Lung (tissue), 12 donors: ENCODE measurements around the gene MRPL27. TPM values are rescaled to one million over a fixed set of nuclear protein-coding genes. Genes with fewer than 3 reads are reported as not detected.

Source experiments
- ATAC-seq: fragments of 200-7000 bp; cut with Tn5 transposase; one replicate; pipeline ENCODE4 v1.9.1; 2020; ENCODE audit warnings: moderate number of reproducible peaks; ENCODE audit not compliant: insufficient read depth, low FRiP score
- DNase-seq, 3 donors: peaks; one replicate each; pipeline ENCODE4 v3.0.0-alpha.2; 2013 to 2017
- H3K27ac ChIP-seq, 2 donors: one replicate each; pipeline ENCODE4 v1.5.1; 2013; ENCODE audit warnings: mild to moderate bottlenecking in 2 of 2, moderate library complexity in 2 of 2, control low read depth in 1 of 2, inconsistent platforms in 1 of 2, low read depth in 1 of 2, low read length in 1 of 2
- H3K27me3 ChIP-seq, 3 donors: one replicate each; pipeline ENCODE4 v1.5.1; 2013; ENCODE audit warnings: low read length in 2 of 3; ENCODE audit not compliant: control insufficient read depth in 3 of 3, insufficient read depth in 3 of 3
- H3K36me3 ChIP-seq, 4 donors: one replicate each; pipeline ENCODE4 v1.5.1; 2013; ENCODE audit warnings: low read length in 4 of 4, mild to moderate bottlenecking in 1 of 4, moderate library complexity in 1 of 4; ENCODE audit not compliant: control insufficient read depth in 4 of 4, insufficient read depth in 4 of 4
- H3K4me1 ChIP-seq, 5 donors: one replicate each; pipeline ENCODE4 v1.5.1; 2013; ENCODE audit warnings: low read length in 5 of 5, mild to moderate bottlenecking in 2 of 5, moderate library complexity in 1 of 5; ENCODE audit not compliant: control insufficient read depth in 5 of 5, insufficient read depth in 5 of 5
- H3K4me3 ChIP-seq: one replicate; pipeline ENCODE4 v1.5.1; 2013; ENCODE audit warnings: mild to moderate bottlenecking, control low read depth, moderate library complexity
- H3K9ac ChIP-seq, 2 donors: one replicate each; pipeline ENCODE4 v1.5.1; 2013; ENCODE audit warnings: low read length in 2 of 2, control low read depth in 1 of 2; ENCODE audit not compliant: insufficient read depth in 1 of 2
- H3K9me3 ChIP-seq, 4 donors: one replicate each; pipeline ENCODE4 v1.5.1; 2013; ENCODE audit warnings: low read length in 3 of 4, mild to moderate bottlenecking in 1 of 4, moderate library complexity in 1 of 4; ENCODE audit not compliant: control insufficient read depth in 4 of 4, insufficient read depth in 3 of 4
- WGBS, 2 donors: extraction: QIAGEN DNeasy Blood & Tissue Kit; methylation state at CpG; one replicate each; pipeline ENCODE4 v1.1.7; 2013; 5-methylcytosine and 5-hydroxymethylcytosine counted together
- polyA plus RNA-seq, 2 donors: library from polyadenylated mRNA; stranded (reverse); fragments of 200-250 nt; gene quantifications; one replicate each; pipeline ENCODE4 v1.2.1, GENCODE V29; 2013
- total RNA-seq, 2 donors: library from RNA; depleted of rRNA in 1 of 2; stranded (reverse); fragments of >200 nt in 1 of 2; gene quantifications; one replicate each; pipeline ENCODE4 v1.2.1, GENCODE V29; 2014 to 2021
- TF ChIP-seq, protein P1 (sequence below): IDR thresholded peaks from 2 replicates; pipeline ENCODE4 v1.5.1; 2012; ENCODE audit warnings: mild to moderate bottlenecking; ENCODE audit errors: control extremely low read depth, extremely low read depth
- donor health status: control.
- donor health status: control.
- donor health status: Bipolar disorder and iron deficiency.
- donor health status: healthy.
- donor health status: DM: yes; HTN: yes; CAD: no.

MRPL27 gene
- total and polyA plus RNA-seq, 4 donors, result 33.5 to 176 (median 78.4) TPM

DNA sequence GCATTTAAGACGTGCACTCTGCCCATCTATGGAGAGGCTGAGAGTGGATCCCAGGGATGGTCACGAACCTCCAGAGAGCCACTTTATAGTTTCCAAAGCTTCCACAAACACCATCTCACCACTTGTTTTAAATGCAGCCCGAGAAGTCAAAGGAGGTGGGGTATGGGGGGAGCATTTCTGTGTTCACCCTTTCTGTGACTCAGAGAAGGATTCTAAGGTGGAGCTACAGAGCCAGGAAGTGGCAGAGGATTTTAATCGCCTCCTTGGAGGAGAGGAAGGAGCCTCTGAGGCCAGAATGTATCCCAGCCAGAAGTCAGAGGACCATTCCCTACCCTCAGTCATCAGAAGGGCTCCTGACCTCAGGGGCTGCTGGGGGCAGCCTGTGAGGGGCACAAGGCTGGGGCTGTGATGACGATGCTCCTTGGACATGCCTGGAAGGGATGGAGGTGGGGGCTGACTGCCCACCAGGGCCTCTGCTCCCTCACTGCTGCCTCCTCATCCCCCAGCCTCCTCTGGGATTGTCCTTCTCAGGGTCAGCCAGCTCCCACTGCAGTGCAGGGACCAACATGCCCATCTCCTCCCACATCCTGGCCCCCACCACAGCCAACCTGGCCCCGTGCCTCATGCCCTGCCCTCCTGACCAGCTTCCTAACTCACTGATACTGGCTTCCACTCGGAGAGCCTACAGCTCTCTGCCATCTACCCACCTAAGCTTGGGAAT is 24.3 kb downstream of the MRPL27 start:
- TF ChIP-seq, protein P1, sequence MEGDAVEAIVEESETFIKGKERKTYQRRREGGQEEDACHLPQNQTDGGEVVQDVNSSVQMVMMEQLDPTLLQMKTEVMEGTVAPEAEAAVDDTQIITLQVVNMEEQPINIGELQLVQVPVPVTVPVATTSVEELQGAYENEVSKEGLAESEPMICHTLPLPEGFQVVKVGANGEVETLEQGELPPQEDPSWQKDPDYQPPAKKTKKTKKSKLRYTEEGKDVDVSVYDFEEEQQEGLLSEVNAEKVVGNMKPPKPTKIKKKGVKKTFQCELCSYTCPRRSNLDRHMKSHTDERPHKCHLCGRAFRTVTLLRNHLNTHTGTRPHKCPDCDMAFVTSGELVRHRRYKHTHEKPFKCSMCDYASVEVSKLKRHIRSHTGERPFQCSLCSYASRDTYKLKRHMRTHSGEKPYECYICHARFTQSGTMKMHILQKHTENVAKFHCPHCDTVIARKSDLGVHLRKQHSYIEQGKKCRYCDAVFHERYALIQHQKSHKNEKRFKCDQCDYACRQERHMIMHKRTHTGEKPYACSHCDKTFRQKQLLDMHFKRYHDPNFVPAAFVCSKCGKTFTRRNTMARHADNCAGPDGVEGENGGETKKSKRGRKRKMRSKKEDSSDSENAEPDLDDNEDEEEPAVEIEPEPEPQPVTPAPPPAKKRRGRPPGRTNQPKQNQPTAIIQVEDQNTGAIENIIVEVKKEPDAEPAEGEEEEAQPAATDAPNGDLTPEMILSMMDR, result no peak
- DNase-seq (no peak), ATAC-seq (no peak)
- Histone ChIP-seq H3K36me3 (peaks cover 0 to 10% (median 3%) of the 10 kb centered on the region in 4 donors), H3K27me3 (no peaks in the 10 kb centered on the region), H3K9ac (no peak overlapping the region), H3K4me1 (peaks cover 0 to 21% (median 0%) of the 10 kb centered on the region in 5 donors), H3K4me3 (no peak overlapping the region), H3K9me3 (no peaks in the 10 kb centered on the region), H3K27ac (no peak overlapping the region)
- WGBS, 2 donors, result 57 to 74% methylated on average over 7 of the region's 7 CpGs

DNA sequence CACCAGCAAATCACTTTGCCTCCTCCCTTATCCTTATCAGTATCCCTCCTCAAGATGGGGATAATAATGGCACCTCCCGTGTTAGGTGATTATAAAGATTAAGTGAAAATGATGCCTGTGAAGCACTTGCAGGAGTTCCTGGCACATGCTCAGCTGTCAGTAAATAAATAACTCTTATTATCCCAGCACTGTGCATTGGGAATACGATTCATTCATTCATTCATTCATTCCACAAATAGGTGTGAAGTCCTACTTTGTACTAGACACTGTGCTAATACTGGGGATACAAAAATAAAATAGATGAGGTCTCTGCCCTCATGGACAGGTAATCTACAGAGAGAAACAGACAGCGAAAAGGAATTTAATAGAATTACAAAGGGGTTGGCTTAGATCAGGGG is 25.1 kb downstream of the MRPL27 start:
- Histone ChIP-seq H3K4me1 (peaks cover 0 to 21% (median 0%) of the 10 kb centered on the region in 5 donors), H3K4me3 (no peak overlapping the region), H3K9me3 (no peaks in the 10 kb centered on the region), H3K27ac (no peak overlapping the region), H3K36me3 (peaks cover 0 to 5% (median 2%) of the 10 kb centered on the region in 4 donors), H3K9ac (peak overlapping the region in 1 of 2 donors; percentile 24), H3K27me3 (no peaks in the 10 kb centered on the region)
- DNase-seq (no peak), ATAC-seq (no peak)
- 75 to 89% methylated on average over 3 of the region's 3 CpGs for WGBS, 2 donors
- TF ChIP-seq, protein P1, result no peak

DNA sequence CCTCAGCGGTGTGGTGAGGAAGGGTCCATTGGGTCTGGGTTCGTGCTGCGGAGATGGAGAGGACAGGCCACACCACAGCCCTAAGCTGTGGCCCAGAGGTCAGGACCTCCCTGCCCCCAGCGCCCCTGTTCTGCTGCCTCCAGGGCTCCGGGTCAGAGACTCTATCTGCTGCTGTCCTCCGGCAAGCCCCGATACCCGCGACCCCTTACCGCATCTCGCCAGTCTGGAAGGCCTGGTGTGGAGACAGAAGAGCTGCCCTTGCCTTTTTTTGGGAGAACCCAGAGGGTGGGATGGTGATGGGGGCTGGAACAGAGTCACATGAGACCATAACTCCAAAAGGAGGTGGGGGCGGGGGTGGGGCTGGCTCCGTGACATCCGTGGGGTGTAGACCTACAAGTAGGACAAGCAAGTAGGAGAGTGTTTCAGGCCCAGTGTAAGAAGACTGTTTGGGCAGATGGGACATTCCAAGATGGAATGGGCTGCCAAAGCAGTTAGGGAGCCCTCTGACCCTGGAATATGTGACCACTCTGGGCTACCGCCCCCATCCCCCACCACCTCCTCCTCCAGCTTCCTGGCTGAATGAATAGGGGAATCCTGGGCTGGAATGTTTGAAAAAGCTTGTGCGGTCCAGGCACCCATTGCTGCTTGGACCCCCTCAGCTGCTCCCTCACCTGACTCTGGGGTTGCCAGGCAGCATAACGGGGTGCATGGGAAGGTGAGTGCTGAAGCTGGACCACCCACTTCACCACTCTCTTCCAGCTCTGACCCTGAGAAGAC is 25.7 kb downstream of the MRPL27 start:
- Histone ChIP-seq H3K4me3 (peak overlapping the region; percentile 63), H3K9me3 (no peaks in the 10 kb centered on the region), H3K27me3 (no peaks in the 10 kb centered on the region), H3K9ac (peak overlapping the region; percentile 46 to 67), H3K4me1 (peaks cover 0 to 21% (median 0%) of the 10 kb centered on the region in 5 donors), H3K27ac (no peak overlapping the region), H3K36me3 (peaks cover 0 to 5% (median under 1%) of the 10 kb centered on the region in 4 donors)
- ATAC-seq (no peak), DNase-seq (peak; percentile 38 to 45 (median 38))
- WGBS, 2 donors, result 34 to 51% methylated on average over 17 of the region's 17 CpGs
- TF ChIP-seq, protein P1, result no peak
